CD4-positive, CD25-positive, alpha-beta regulatory T cell (primary cell): ENCODE measurements around the gene DSEL. TPM values are rescaled to one million over a fixed set of nuclear protein-coding genes. Genes with fewer than 3 reads are reported as not detected.

Source experiments
- ATAC-seq, 2 donors: fragments of 150-1000 bp; cut with Tn5 transposase; one replicate each; pipeline ENCODE4 v1.10.0; 2021; ENCODE audit warnings: low read depth in 2 of 2, moderate number of reproducible peaks in 2 of 2, moderate library complexity in 1 of 2
- DNase-seq, 3 donors: peaks; one replicate each; pipeline versions ENCODE4 v3.0.0 to v3.0.0-alpha.2; 2012 to 2022; ENCODE audit warnings: mixed read lengths in 1 of 3
- H3K27ac ChIP-seq: one replicate; pipeline ENCODE4 v1.7.0; 2013; ENCODE audit warnings: mild to moderate bottlenecking, low read length; ENCODE audit not compliant: insufficient read depth, poor library complexity, severe bottlenecking
- H3K27me3 ChIP-seq: one replicate; pipeline ENCODE4 v1.7.0; 2013; ENCODE audit warnings: low read length; ENCODE audit not compliant: control insufficient read depth, insufficient read depth
- H3K36me3 ChIP-seq: one replicate; pipeline ENCODE4 v1.7.0; 2013; ENCODE audit warnings: mild to moderate bottlenecking, low read length, moderate library complexity; ENCODE audit not compliant: control insufficient read depth, insufficient read depth
- H3K4me1 ChIP-seq: 2 replicates; pipeline ENCODE4 v1.7.0; 2013; ENCODE audit warnings: mild to moderate bottlenecking, low read length; ENCODE audit not compliant: insufficient read depth, control insufficient read depth, poor library complexity, severe bottlenecking
- H3K4me3 ChIP-seq: one replicate; pipeline ENCODE4 v1.7.0; 2013; ENCODE audit warnings: low read depth, mild to moderate bottlenecking, low read length, moderate library complexity
- H3K9me3 ChIP-seq, 2 experiments: 1 replicate in 1 of 2; 2 replicates in 1 of 2; pipeline ENCODE4 v1.7.0; 2013; ENCODE audit warnings: low read length in 2 of 2, mild to moderate bottlenecking in 1 of 2, moderate library complexity in 1 of 2; ENCODE audit not compliant: control insufficient read depth in 2 of 2
- H3K27ac Mint-ChIP-seq, 3 donors: one replicate each; pipeline ENCODE4 v1.8.0; 2020 to 2022; ENCODE audit warnings: mild to moderate bottlenecking in 3 of 3, mixed read lengths in 3 of 3, moderate library complexity in 2 of 3
- H3K27me3 Mint-ChIP-seq: one replicate; pipeline ENCODE4 v1.8.0; 2022; ENCODE audit warnings: mild to moderate bottlenecking, mixed read lengths
- H3K36me3 Mint-ChIP-seq: one replicate; pipeline ENCODE4 v1.8.0; 2020; ENCODE audit warnings: mixed read lengths
- H3K4me1 Mint-ChIP-seq, 4 donors: one replicate each; pipeline ENCODE4 v1.8.0; 2020 to 2022; ENCODE audit warnings: mixed read lengths in 4 of 4, mild to moderate bottlenecking in 1 of 4
- H3K4me3 Mint-ChIP-seq, 4 donors: one replicate each; pipeline ENCODE4 v1.8.0; 2020 to 2022; ENCODE audit warnings: mild to moderate bottlenecking in 4 of 4, mixed read lengths in 4 of 4, moderate library complexity in 3 of 4
- H3K9me3 Mint-ChIP-seq, 7 donors: one replicate each; pipeline ENCODE4 v1.8.0; 2020 to 2022; ENCODE audit warnings: mixed read lengths in 7 of 7, mild to moderate bottlenecking in 3 of 7, moderate library complexity in 2 of 7
- polyA plus RNA-seq, 4 donors: library from polyadenylated mRNA; unstranded; fragments of 300-500 nt; fragmentation: Illumina TruSeq; gene quantifications; one replicate each; pipeline ENCODE4 v1.2.3, GENCODE V29; 2021
- total RNA-seq: library from RNA; stranded (reverse); gene quantifications from one replicate; pipeline ENCODE4 v1.2.3, GENCODE V29; 2022

The DSEL gene
- total and polyA plus RNA-seq, 5 donors from 2014 or later, result 0.01 to 0.30 (median 0.17) TPM

- DNase-seq (no peak), ATAC-seq (no peak)
- Mint-ChIP-seq H3K4me3 (no peak overlapping the region), H3K36me3 (no peaks in the 10 kb centered on the region), H3K27me3 (no peaks in the 10 kb centered on the region), H3K27ac (no peak overlapping the region), H3K4me1 (no peaks in the 10 kb centered on the region), H3K9me3 (no peaks in the 10 kb centered on the region)
- H3K4me1 ChIP-seq, result no peaks in the 10 kb centered on the region
- no peak overlapping the region for H3K27ac ChIP-seq
- no peaks in the 10 kb centered on the region for H3K27me3 ChIP-seq
- H3K9me3 ChIP-seq, result no peaks in the 10 kb centered on the region
- H3K4me3 ChIP-seq, result no peak overlapping the region
- H3K36me3 ChIP-seq, result no peaks in the 10 kb centered on the region
Measured at GRCh38 chr18:67476585-67476984, 39.9 kb downstream of the DSEL start.

GRCh38 chr18:67475673-67476072, 40.8 kb downstream of the DSEL start:
- Histone ChIP-seq H3K9me3 (no peaks in the 10 kb centered on the region), H3K4me1 (no peaks in the 10 kb centered on the region), H3K4me3 (no peak overlapping the region), H3K27me3 (no peaks in the 10 kb centered on the region), H3K27ac (no peak overlapping the region), H3K36me3 (no peaks in the 10 kb centered on the region)
- ATAC-seq, result no peak
- no peak for DNase-seq
- Mint-ChIP-seq H3K36me3 (no peaks in the 10 kb centered on the region), H3K27me3 (no peaks in the 10 kb centered on the region), H3K4me3 (no peak overlapping the region), H3K4me1 (no peaks in the 10 kb centered on the region), H3K27ac (no peak overlapping the region), H3K9me3 (no peaks in the 10 kb centered on the region)

GRCh38 chr18:67468038-67468437, 48.5 kb downstream of the DSEL start:
- H3K4me1 ChIP-seq, result no peaks in the 10 kb centered on the region
- Mint-ChIP-seq H3K36me3 (no peaks in the 10 kb centered on the region), H3K27me3 (peaks cover 4% of the 10 kb centered on the region), H3K4me3 (no peak overlapping the region), H3K9me3 (peaks cover 0 to 6% (median 0%) of the 10 kb centered on the region in 7 donors), H3K4me1 (no peaks in the 10 kb centered on the region), H3K27ac (no peak overlapping the region)
- ATAC-seq (no peak), DNase-seq (no peak)
- no peaks in the 10 kb centered on the region for H3K36me3 ChIP-seq
- H3K4me3 ChIP-seq, result no peak overlapping the region
- H3K27ac ChIP-seq, result no peak overlapping the region
- no peaks in the 10 kb centered on the region for H3K9me3 ChIP-seq
- H3K27me3 ChIP-seq, result no peaks in the 10 kb centered on the region

GRCh38 chr18:67467188-67467587, 49.3 kb downstream of the DSEL start:
- Histone ChIP-seq H3K36me3 (no peaks in the 10 kb centered on the region), H3K27me3 (no peaks in the 10 kb centered on the region), H3K4me1 (no peaks in the 10 kb centered on the region), H3K9me3 (no peaks in the 10 kb centered on the region), H3K4me3 (no peak overlapping the region), H3K27ac (no peak overlapping the region)
- Mint-ChIP-seq H3K36me3 (no peaks in the 10 kb centered on the region), H3K27ac (no peak overlapping the region), H3K9me3 (peaks cover 0 to 6% (median 0%) of the 10 kb centered on the region in 7 donors), H3K4me3 (no peak overlapping the region), H3K4me1 (no peaks in the 10 kb centered on the region), H3K27me3 (peaks cover 4% of the 10 kb centered on the region)
- DNase-seq (no peak), ATAC-seq (no peak)

- Mint-ChIP-seq H3K36me3 (no peaks in the 10 kb centered on the region), H3K4me1 (no peaks in the 10 kb centered on the region), H3K27ac (no peak overlapping the region), H3K4me3 (no peak overlapping the region), H3K9me3 (peaks cover 0 to 11% (median 1%) of the 10 kb centered on the region in 7 donors), H3K27me3 (peaks cover 4% of the 10 kb centered on the region)
- Histone ChIP-seq H3K36me3 (no peaks in the 10 kb centered on the region), H3K27ac (no peak overlapping the region), H3K4me1 (no peaks in the 10 kb centered on the region), H3K27me3 (no peaks in the 10 kb centered on the region), H3K9me3 (no peaks in the 10 kb centered on the region), H3K4me3 (no peak overlapping the region)
- no peak for DNase-seq
- ATAC-seq, result no peak
Measured at GRCh38 chr18:67464499-67464898, 52.0 kb downstream of the DSEL start.

- Mint-ChIP-seq H3K36me3 (no peaks in the 10 kb centered on the region), H3K9me3 (peaks cover 0 to 11% (median 0%) of the 10 kb centered on the region in 7 donors)
- DNase-seq, result no peak
Measured at GRCh38 chr18:67463829-67464228, 52.7 kb downstream of the DSEL start.

GRCh38 chr18:67456711-67457110, 59.8 kb downstream of the DSEL start:
- Mint-ChIP-seq H3K36me3 (no peaks in the 10 kb centered on the region), H3K27me3 (no peaks in the 10 kb centered on the region), H3K4me1 (no peaks in the 10 kb centered on the region), H3K27ac (no peak overlapping the region), H3K4me3 (no peak overlapping the region), H3K9me3 (peaks cover 0 to 8% (median 3%) of the 10 kb centered on the region in 7 donors)
- DNase-seq (no peak), ATAC-seq (no peak)
- no peaks in the 10 kb centered on the region for H3K9me3 ChIP-seq
- H3K27ac ChIP-seq, result no peak overlapping the region
- no peaks in the 10 kb centered on the region for H3K27me3 ChIP-seq
- no peaks in the 10 kb centered on the region for H3K36me3 ChIP-seq
- H3K4me1 ChIP-seq, result no peaks in the 10 kb centered on the region
- H3K4me3 ChIP-seq, result no peak overlapping the region

More at GRCh38 chr18:67463829-67464228, 52.7 kb downstream of the DSEL start:
- ATAC-seq, result no peak
- Histone ChIP-seq H3K27me3 (no peaks in the 10 kb centered on the region), H3K36me3 (no peaks in the 10 kb centered on the region), H3K27ac (no peak overlapping the region), H3K9me3 (no peaks in the 10 kb centered on the region), H3K4me1 (no peaks in the 10 kb centered on the region), H3K4me3 (no peak overlapping the region)
- H3K27me3 Mint-ChIP-seq, result peaks cover 4% of the 10 kb centered on the region
- H3K4me3 Mint-ChIP-seq, result no peak overlapping the region
- no peak overlapping the region for H3K27ac Mint-ChIP-seq
- no peaks in the 10 kb centered on the region for H3K4me1 Mint-ChIP-seq
